ENCODE results near the gene ARPC1B. TPM values are rescaled to one million over a fixed set of nuclear protein-coding genes. Genes with fewer than 3 reads are reported as not detected.

ARPC1B gene
- total and polyA plus RNA-seq, 2 of the 8 experiments (the other 6 are each of a cell fraction or from before 2014, with no cell fraction given): 64.5 to 115 TPM

GRCh38 chr7:99404235-99404976 is 29.9 kb downstream of the ARPC1B start:
- Histone ChIP-seq H3K4ac (replicated peaks; ENCODE audit: insufficient read length, low read depth, low read length) (no peak overlapping the region), H3K23ac (ENCODE audit: insufficient read length) (no peak overlapping the region), H3K18ac (ENCODE audit: extremely low read depth, low read length) (no peak overlapping the region), H3K27ac (ENCODE audit: low read depth, low read length) (no peak overlapping the region), H2BK5ac (ENCODE audit: low read depth, low read length) (no peak overlapping the region), H3K23me2 (ENCODE audit: low read depth, low read length) (peaks cover 10% of the 10 kb centered on the region), H4K5ac (ENCODE audit: insufficient read length, low read depth, low read length) (no peak overlapping the region), H3K27me3 (replicated peaks in 1 of 4; ENCODE audit: control insufficient read depth in 3 of 4, extremely low read depth in 1 of 4, insufficient read depth in 3 of 4, low read length in 3 of 4) (no peaks in the 10 kb centered on the region), H3K56ac (replicated peaks; ENCODE audit: insufficient read length, low read depth, low read length) (no peak overlapping the region), H3K36me3 (ENCODE audit: control insufficient read depth in 2 of 4, insufficient read depth in 4 of 4, low read length in 3 of 4) (peaks cover 23 to 50% (median 43%) of the 10 kb centered on the region in 4 experiments; a peak in 7 of 8 replicates), H3K14ac (ENCODE audit: insufficient read length) (no peak overlapping the region), H2AFZ (ENCODE audit: low read length) (no peak overlapping the region), H2BK120ac (replicated peaks; ENCODE audit: low read depth, low read length) (no peak overlapping the region), H3K9me3 (ENCODE audit: insufficient read depth in 2 of 2, low read depth in 1 of 2, low read length in 1 of 2) (no peaks in the 10 kb centered on the region), H2AK5ac (ENCODE audit: low read depth, low read length) (no peak overlapping the region), H2BK12ac (ENCODE audit: low read depth, low read length) (no peak overlapping the region), H2BK15ac (ENCODE audit: low read length) (no peak overlapping the region), H3K4me1 (replicated peaks in 1 of 4; ENCODE audit: control insufficient read depth in 3 of 4, insufficient read depth in 4 of 4, low read length in 3 of 4) (peaks cover 0 to 3% (median under 1%) of the 10 kb centered on the region in 4 experiments; a peak in 2 of 7 replicates), H3K4me2 (ENCODE audit: insufficient read depth in 1 of 2, low read depth in 2 of 2, low read length in 2 of 2) (no peak overlapping the region), H2BK20ac (ENCODE audit: low read length) (no peak overlapping the region), H3K9ac (replicated peaks in 1 of 4; ENCODE audit: extremely low read depth in 1 of 4, low read depth in 3 of 4, low read length in 3 of 4) (0 out of 7 replicates have a peak overlapping the region, but pooled peaks of 1 of the 4 experiments have one; percentile 0), H3K4me3 (ENCODE audit: extremely low read depth in 1 of 4, insufficient read depth in 2 of 4, low read depth in 3 of 4, low read length in 4 of 4) (no peak overlapping the region), H4K20me1 (replicated peaks in 1 of 2; ENCODE audit: control insufficient read depth in 1 of 2, insufficient read depth in 2 of 2, low read length in 2 of 2) (peaks cover 21 to 36% of the 10 kb centered on the region in 2 experiments), H3K79me2 (ENCODE audit: control insufficient read depth in 1 of 2, insufficient read depth in 2 of 2, low read length in 2 of 2) (peaks cover 25 to 57% of the 10 kb centered on the region in 2 experiments), H4K91ac (replicated peaks; ENCODE audit: insufficient read length, low read length) (no peak overlapping the region), H4K8ac (ENCODE audit: extremely low read depth, insufficient read depth, low read length) (peak overlapping the region; percentile 11), H3K79me1 (ENCODE audit: low read depth, low read length) (peaks cover 21% of the 10 kb centered on the region)
- ChIA-PET POLR2A (ENCODE audit: partially characterized antibody) (interaction anchor here (1.0 to 8.4 kb wide), 3 partner anchors 11 to 16 kb away, joined by 3 to 150 read pairs (median 5); no protein-coding TSS in a partner anchor), CTCF (ENCODE audit: partially characterized antibody) (interaction anchor here (1.0 to 2.1 kb wide), 5 partner anchors 10 to 55 kb away, joined by 3 to 8 read pairs (median 3); no protein-coding TSS in a partner anchor)
- DNase-seq (ENCODE audit: low read depth in 1 of 2, low spot score in 2 of 2): no peak
- no peak for FAIRE-seq
- 87% methylated on average over 18 of the region's 18 CpGs; no CpG with 5 or more reads in 1 of the 2 experiments for WGBS, 2 experiments (ENCODE audit: extremely low coverage in 1 of 2, insufficient coverage in 1 of 2, insufficient read length in 1 of 2, insufficient replicate concordance in 2 of 2, low coverage in 1 of 2, low lambda C conversion rate in 2 of 2, missing lambda C conversion rate in 1 of 2)
- no peak for TF ChIP-seq POU5F1 (IDR thresholded peaks at IDR 0.05; ENCODE audit: low read depth, low read length)
- no peak for TF ChIP-seq ZNF274 (IDR thresholded peaks at IDR 0.05; ENCODE audit: borderline replicate concordance, extremely low read depth, low read length)

All from H1 (cell line).